NCI-H1436 treated with DMSO at 0.1 percent for 48 hours (cell line): Measurements from ENCODE around the gene GLT1D1.

Source experiments
- DNase-seq: peaks from one replicate; lab custom pipeline; 2025; lab: John Stamatoyannopoulos, UW

GLT1D1 gene

GRCh38 chr12:129005416-129005815, 152.1 kb downstream of the GLT1D1 start:
- DNase-seq, result no peak

DNA sequence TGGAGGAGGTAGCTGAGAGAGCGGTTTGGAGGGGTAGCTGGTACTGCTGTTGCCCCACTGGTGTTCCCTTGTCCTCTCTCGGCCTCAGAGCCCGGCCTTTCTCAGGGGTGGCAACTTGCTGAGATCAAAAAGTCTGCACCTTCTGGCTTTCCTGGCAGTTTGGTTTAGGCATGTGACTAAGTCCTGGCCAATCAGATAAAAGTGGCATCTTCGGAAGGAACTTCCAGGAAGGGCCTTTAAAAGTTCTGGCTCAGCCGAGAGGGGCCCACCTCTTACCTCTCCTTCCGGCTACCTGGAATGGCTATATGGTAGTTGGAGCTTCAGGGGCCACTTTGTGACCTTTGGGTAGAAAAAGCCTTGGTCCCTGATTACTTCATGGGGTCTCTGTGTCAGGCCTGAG, 152.6 kb downstream of the GLT1D1 start:
- no peak for DNase-seq

DNA sequence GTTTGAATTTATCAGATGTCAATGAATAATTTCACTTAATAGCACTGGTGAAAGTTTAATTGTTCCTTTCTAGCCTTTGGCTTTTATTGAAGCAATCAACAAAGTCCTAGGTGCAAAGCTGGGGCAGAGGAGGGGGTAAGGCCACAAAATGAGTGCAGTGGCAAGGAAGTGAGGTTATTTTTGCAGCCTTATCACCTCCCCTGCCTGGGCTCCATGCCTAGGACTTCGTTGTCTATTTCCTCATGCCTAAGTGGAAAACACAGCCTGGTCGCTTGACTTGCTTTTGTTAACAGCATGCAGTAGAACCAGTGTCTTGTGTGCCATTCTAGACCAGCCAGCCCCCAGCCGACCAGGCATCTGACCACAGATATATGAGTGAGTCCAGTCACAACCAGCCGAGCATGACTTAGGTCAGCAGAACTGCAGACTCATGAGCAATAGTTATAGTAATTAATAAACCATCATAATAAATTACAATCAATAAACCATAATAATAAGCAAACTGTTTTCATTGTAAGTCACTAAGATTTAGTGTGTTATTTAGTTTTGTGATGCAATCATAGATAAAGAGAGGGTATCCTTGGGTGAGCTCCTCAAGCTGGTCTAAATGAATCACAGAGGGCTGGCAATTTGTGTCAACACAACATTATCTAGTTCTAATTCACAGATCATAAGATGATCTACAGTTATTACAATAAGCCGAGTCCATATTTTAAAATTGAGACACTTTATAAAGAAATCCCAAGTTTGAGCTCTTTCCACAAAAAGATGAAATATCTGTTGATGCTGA, 156.8 kb downstream of the GLT1D1 start:
- DNase-seq, result no peak

DNA sequence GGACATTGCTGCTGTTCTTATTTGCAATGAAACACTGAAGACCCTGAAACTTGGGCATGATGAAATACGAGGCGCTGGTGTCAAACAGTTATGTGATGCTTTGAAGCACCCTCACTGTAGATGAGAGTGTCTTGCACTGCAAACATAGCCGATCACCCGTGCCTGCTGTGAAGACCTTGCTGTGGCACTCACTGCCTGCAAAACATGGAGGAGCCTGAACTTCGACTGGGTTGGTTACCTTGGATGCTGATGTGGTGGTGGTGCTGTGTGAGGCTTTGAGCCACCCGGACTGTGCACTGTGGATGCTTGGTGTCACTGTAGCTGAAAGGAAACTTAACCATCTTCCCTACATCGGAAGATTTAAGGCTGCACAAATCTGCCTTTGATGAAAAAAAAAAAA, 162.9 kb downstream of the GLT1D1 start:
- DNase-seq, result no peak

DNA sequence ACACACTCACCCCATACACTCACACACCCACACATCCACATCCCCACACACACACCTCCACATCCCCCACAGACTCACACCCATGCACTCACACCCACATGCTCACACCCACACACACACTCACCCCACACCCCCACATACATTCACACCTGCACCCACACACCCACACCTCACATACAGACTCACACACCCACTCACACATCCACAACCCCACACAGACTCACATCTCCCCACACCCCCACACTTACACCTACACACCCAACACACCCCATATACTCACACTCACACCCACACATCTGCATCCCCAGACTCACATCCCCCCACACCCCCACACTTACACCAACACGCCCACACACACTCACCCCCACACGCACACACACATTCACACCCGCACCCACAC, 171.8 kb downstream of the GLT1D1 start:
- no peak for DNase-seq

- DNase-seq, result no peak
Observed at GRCh38 chr12:129028844-129029243, 175.6 kb downstream of the GLT1D1 start.
